Endothelial cell of umbilical vein (primary cell): ENCODE data around the gene FRMD4A. TPM values are rescaled to one million over a fixed set of nuclear protein-coding genes. Genes with fewer than 3 reads are reported as not detected.

ENCODE experiments used
- BruUV-seq: library from RNA; stranded (reverse); fragments of 400-500 nt; replicated peaks from 2 replicates; lab custom pipeline; 2021; lab: Mats Ljungman, UMichigan
- CTCF ChIA-PET: fragments of 300-600, 350-600 bp; sonication (Branson Sonifier 250); formaldehyde crosslinking; loops from one replicate; lab custom pipeline; 2021; ENCODE audit warnings: antibody characterized with exemption, inconsistent platforms; lab: Charles Lee
- POLR2A ChIA-PET: fragments of 300-600, 350-600 bp; sonication (Branson Sonifier 250); formaldehyde crosslinking; loops from one replicate; lab custom pipeline; 2021; ENCODE audit warnings: antibody characterized with exemption, inconsistent platforms; lab: Charles Lee
- DNase-seq: peaks from one replicate; pipeline ENCODE4 v3.0.0-alpha.2; 2011; ENCODE audit warnings: low read depth, low spot score
- FAIRE-seq: peaks from 2 replicates; lab custom pipeline; 2011; peaks lifted over from hg19 to GRCh38; lab: Jason Lieb, UNC
- H2AFZ ChIP-seq: 2 replicates; pipeline ENCODE4 v1.6.0; 2012; ENCODE audit warnings: low read depth, low read length, control low read depth, inconsistent platforms
- H3K27ac ChIP-seq: 2 replicates; pipeline ENCODE4 v1.5.1; 2011; ENCODE audit warnings: low read depth, mild to moderate bottlenecking, control low read depth, low read length, moderate library complexity; ENCODE audit not compliant: insufficient read depth
- H3K27me3 ChIP-seq, 2 experiments: 2 replicates each; pipeline versions ENCODE4 v1.6.0 to v1.6.1; 2011; ENCODE audit warnings: low read length in 2 of 2, mixed read lengths in 1 of 2; ENCODE audit not compliant: control insufficient read depth in 2 of 2, insufficient read depth in 2 of 2
- H3K36me3 ChIP-seq, 2 experiments: 2 replicates in 1 of 2; 3 replicates in 1 of 2; pipeline ENCODE4 v1.5.1; 2011; ENCODE audit warnings: low read length in 2 of 2, mild to moderate bottlenecking in 1 of 2, moderate library complexity in 1 of 2; ENCODE audit not compliant: control insufficient read depth in 2 of 2, insufficient read depth in 2 of 2; ENCODE audit errors: extremely low read depth in 1 of 2
- H3K4me1 ChIP-seq: 3 replicates; pipeline ENCODE4 v1.5.1; 2011; ENCODE audit warnings: mild to moderate bottlenecking, low read length; ENCODE audit not compliant: control insufficient read depth, insufficient read depth; ENCODE audit errors: extremely low read depth
- H3K4me2 ChIP-seq: 2 replicates; pipeline ENCODE4 v1.6.1; 2011; ENCODE audit warnings: low read length, control low read depth, mixed read lengths; ENCODE audit not compliant: insufficient read depth
- H3K4me3 ChIP-seq, 3 experiments: fragments of 200-600 bp in 1 of 3; sonication (generic), shearing (Covaris generic) in 1 of 3; replicated peaks in 1 of 3; 2 replicates each; pipeline ENCODE4 v1.5.1; 2011 to 2016; ENCODE audit warnings: control low read depth in 3 of 3, low read length in 3 of 3, mild to moderate bottlenecking in 2 of 3, inconsistent platforms in 1 of 3, low read depth in 1 of 3, moderate library complexity in 1 of 3; ENCODE audit not compliant: insufficient read depth in 1 of 3
- H3K79me2 ChIP-seq: 2 replicates; pipeline ENCODE4 v1.6.0; 2012; ENCODE audit warnings: low read length, inconsistent platforms; ENCODE audit not compliant: control insufficient read depth, insufficient read depth
- H3K9ac ChIP-seq: replicated peaks from 2 replicates; pipeline ENCODE3; 2011; ENCODE audit warnings: low read length, control low read depth; ENCODE audit not compliant: insufficient read depth; ENCODE audit errors: extremely low read depth
- H3K9me1 ChIP-seq: replicated peaks from 3 replicates; pipeline ENCODE4 v1.6.0; 2011; ENCODE audit warnings: mild to moderate bottlenecking, low read length; ENCODE audit not compliant: control insufficient read depth, insufficient read depth; ENCODE audit errors: extremely low read depth
- H3K9me3 ChIP-seq: replicated peaks from 2 replicates; pipeline ENCODE4 v1.5.1; 2012; ENCODE audit warnings: low read length, inconsistent platforms; ENCODE audit not compliant: control insufficient read depth, insufficient read depth
- H4K20me1 ChIP-seq: replicated peaks from 2 replicates; pipeline ENCODE3; 2011; ENCODE audit warnings: mild to moderate bottlenecking, low read length; ENCODE audit not compliant: control insufficient read depth, insufficient read depth; ENCODE audit errors: extremely low read depth
- EZH2 ChIP-seq: IDR thresholded peaks from 2 replicates; pipeline ENCODE4 v1.6.1; 2012; ENCODE audit warnings: borderline replicate concordance, low read depth, mild to moderate bottlenecking, moderate library complexity, low read length, inconsistent platforms; ENCODE audit not compliant: severe bottlenecking
- FOS ChIP-seq: IDR thresholded peaks from 2 replicates; pipeline ENCODE4 v1.6.1; 2011; ENCODE audit warnings: mild to moderate bottlenecking, low read length, moderate library complexity, borderline replicate concordance; ENCODE audit not compliant: insufficient read depth
- GATA2 ChIP-seq: IDR thresholded peaks from 2 replicates; pipeline ENCODE4 v1.7.0; 2011; ENCODE audit warnings: low read depth, mild to moderate bottlenecking, moderate library complexity, mixed read lengths, low read length; ENCODE audit not compliant: insufficient read length, insufficient read depth
- JUN ChIP-seq: IDR thresholded peaks from 2 replicates; pipeline ENCODE4 v1.6.1; 2011; ENCODE audit warnings: borderline replicate concordance, low read depth; ENCODE audit not compliant: insufficient read length, insufficient read depth
- MYC ChIP-seq: IDR thresholded peaks from one replicate; pipeline ENCODE4 v1.6.1; 2011; ENCODE audit warnings: mild to moderate bottlenecking, low read depth, low read length
- POLR2A ChIP-seq: IDR thresholded peaks from 2 replicates; pipeline ENCODE4 v1.6.1; 2012; ENCODE audit warnings: low read depth, mild to moderate bottlenecking, control low read depth, low read length
- POLR2AphosphoS5 ChIP-seq: IDR thresholded peaks from 2 replicates; pipeline ENCODE4 v1.6.1; 2012; ENCODE audit warnings: low read depth, mild to moderate bottlenecking, control low read depth, low read length, moderate library complexity; ENCODE audit not compliant: insufficient read depth
- dilution Hi-C: fragments of 300-500 bp; cut with MboI; formaldehyde crosslinking; loops from one replicate; pipeline ENCODE4 v1.15.0; 2019; ENCODE audit warnings: low sequenced_read_pairs; ENCODE audit not compliant: extremely low pct_ligation_motif_present
- intact Hi-C: fragments of 100-400 bp; cut with micrococcal nuclease; formaldehyde crosslinking; loops from one replicate; pipeline ENCODE4 v1.10.0; 2022
- polyA plus RNA-seq, 4 experiments: library from polyadenylated mRNA; depleted of rRNA in 3 of 4; stranded (reverse) in 3 of 4; unstranded in 1 of 4; fragments of >200 nt; gene quantifications; 2 replicates each; pipeline versions ENCODE4 v1.2.1 to v1.2.3, GENCODE V29; 2011 to 2012; ENCODE audit warnings: missing spikeins in 1 of 4
- total RNA-seq: library from RNA; stranded (reverse); gene quantifications from 2 replicates; pipeline ENCODE4 v1.2.3, GENCODE V29; 2021
- TF ChIP-seq, protein P1 (sequence below): IDR thresholded peaks from 2 replicates; pipeline ENCODE4 v1.6.1; 2011; ENCODE audit not compliant: insufficient read depth, insufficient read length
- TF ChIP-seq, protein P2 (sequence below), 2 donors: IDR thresholded peaks; 1 replicate in 1 of 2; 2 replicates in 1 of 2; pipeline ENCODE4 v1.5.1; 2011; ENCODE audit warnings: low read length in 2 of 2, mild to moderate bottlenecking in 2 of 2, moderate library complexity in 2 of 2, control low read depth in 1 of 2, inconsistent platforms in 1 of 2, low read depth in 1 of 2; ENCODE audit not compliant: insufficient read depth in 1 of 2; ENCODE audit errors: extremely low read depth in 1 of 2

The FRMD4A gene
- total and polyA plus RNA-seq, 2 donors (not counting 3 experiments of a cell fraction or from before 2014, with no cell fraction given) = 123 to 148 TPM

DNA sequence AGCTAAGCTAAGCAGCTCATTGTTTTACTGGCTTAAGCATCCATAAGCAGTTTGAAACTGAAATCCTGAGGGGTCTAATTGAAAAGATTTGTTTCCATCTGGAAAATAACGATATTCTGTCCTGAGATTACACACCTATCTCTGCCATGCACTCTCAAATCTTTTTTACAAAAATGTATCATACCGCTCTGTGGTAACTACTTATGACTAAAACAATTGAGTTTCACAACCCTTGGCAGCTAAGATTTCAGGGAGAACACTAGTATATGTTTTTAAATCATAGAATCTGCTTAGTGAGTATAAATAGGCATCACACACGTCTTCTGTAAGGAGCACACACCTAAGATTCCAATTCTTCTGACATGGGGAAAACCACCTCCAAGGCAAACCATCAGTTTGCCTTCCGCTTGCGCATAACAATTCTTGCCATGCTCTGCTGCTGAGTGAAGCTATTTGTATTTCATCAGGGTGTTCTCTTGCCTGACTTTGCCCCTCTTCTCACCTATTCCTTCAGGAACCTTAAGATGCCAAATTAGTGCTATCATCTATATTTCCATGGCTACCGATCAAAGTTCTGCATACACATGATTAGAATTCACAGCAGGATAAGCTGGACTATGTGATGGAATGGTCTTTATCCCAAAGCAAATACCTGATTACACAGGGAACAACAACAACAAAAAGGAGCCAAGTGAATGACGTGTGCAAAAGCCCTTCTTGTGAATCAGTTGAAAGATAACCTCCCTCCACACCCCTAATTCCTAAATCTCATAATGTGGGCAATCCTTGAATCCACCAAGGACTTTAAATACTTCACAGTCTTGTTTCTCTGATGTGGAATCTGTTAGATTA lies 703.0 kb downstream of the FRMD4A start:
- Histone ChIP-seq H3K27ac (no peak overlapping the region), H3K9me1 (no peaks in the 10 kb centered on the region), H3K9ac (no peak overlapping the region), H3K4me2 (no peak overlapping the region), H3K79me2 (no peaks in the 10 kb centered on the region), H3K9me3 (no peaks in the 10 kb centered on the region), H3K27me3 (no peaks in the 10 kb centered on the region), H2AFZ (no peak overlapping the region), H3K36me3 (peaks cover 4 to 6% of the 10 kb centered on the region in 2 experiments), H4K20me1 (no peaks in the 10 kb centered on the region), H3K4me3 (no peak overlapping the region), H3K4me1 (no peaks in the 10 kb centered on the region)
- dilution Hi-C loops = no loop called here
- DNase-seq (no peak), FAIRE-seq (no peak)
- ChIA-PET CTCF (no interaction called here), POLR2A (no interaction called here)
- intact Hi-C loops = no loop called here
- TF ChIP-seq GATA2 = no peak
- TF ChIP-seq MYC = no peak
- TF ChIP-seq JUN = no peak
- no peak for TF ChIP-seq POLR2A
- TF ChIP-seq FOS = no peak
- no peak for TF ChIP-seq POLR2AphosphoS5
- TF ChIP-seq, protein P1, sequence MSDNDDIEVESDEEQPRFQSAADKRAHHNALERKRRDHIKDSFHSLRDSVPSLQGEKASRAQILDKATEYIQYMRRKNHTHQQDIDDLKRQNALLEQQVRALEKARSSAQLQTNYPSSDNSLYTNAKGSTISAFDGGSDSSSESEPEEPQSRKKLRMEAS = no peak
- TF ChIP-seq, protein P2, sequence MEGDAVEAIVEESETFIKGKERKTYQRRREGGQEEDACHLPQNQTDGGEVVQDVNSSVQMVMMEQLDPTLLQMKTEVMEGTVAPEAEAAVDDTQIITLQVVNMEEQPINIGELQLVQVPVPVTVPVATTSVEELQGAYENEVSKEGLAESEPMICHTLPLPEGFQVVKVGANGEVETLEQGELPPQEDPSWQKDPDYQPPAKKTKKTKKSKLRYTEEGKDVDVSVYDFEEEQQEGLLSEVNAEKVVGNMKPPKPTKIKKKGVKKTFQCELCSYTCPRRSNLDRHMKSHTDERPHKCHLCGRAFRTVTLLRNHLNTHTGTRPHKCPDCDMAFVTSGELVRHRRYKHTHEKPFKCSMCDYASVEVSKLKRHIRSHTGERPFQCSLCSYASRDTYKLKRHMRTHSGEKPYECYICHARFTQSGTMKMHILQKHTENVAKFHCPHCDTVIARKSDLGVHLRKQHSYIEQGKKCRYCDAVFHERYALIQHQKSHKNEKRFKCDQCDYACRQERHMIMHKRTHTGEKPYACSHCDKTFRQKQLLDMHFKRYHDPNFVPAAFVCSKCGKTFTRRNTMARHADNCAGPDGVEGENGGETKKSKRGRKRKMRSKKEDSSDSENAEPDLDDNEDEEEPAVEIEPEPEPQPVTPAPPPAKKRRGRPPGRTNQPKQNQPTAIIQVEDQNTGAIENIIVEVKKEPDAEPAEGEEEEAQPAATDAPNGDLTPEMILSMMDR (IDR thresholded peaks at IDR 0.05; ENCODE audit: extremely low read depth in 1 of 2, insufficient read depth in 1 of 2, low read depth in 1 of 2, low read length in 2 of 2) = no peak
- no peak for TF ChIP-seq EZH2
- no TSS peak for BruUV-seq
